ENCODE measurements around the gene TRIM41. TPM values are rescaled to one million over a fixed set of nuclear protein-coding genes. Genes with fewer than 3 reads are reported as not detected.
A peak's percentile ranks its signal among the peaks of the same experiment; 100 is the strongest.
"Not testable (repeated sequence)": the region's sequence is repeated elsewhere in the genome, so short reads cannot be mapped to it uniquely, and the experiment has no call there.

Gene TRIM41
- total RNA-seq, 1 donor from 2014 or later = 15.1 TPM

DNA sequence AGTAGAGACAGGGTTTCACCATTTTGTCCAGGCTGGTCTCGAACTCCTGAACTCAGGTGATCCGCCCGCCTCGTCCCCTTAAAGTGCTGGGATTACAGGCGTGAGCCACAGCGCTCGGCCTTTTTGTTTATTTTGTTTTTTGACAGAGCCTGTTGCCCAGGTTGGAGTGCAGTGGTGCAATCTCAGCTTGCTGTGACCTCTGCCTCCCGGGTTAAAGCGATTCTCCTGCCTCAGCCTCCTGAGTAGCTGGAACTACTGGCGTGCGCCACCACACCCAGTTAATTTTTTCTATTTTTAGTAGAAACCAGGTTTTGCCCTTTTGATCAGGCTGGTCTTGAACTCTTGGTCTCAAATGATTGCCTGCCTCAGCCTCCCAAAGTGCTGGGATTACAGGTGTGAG is 12.9 kb upstream of the TRIM41 start:
- not testable (repeated sequence) for H3K36me3 ChIP-seq (ENCODE audit: control insufficient read depth in 3 of 3, insufficient read depth in 3 of 3, low read length in 3 of 3); H3K4me3 ChIP-seq (ENCODE audit: low read length in 3 of 3); H3K9me3 ChIP-seq (ENCODE audit: control insufficient read depth in 3 of 3, low read length in 3 of 3); H3K9ac ChIP-seq (ENCODE audit: low read depth in 1 of 3, low read length in 3 of 3); H3K27me3 ChIP-seq (ENCODE audit: control insufficient read depth in 3 of 3, insufficient read depth in 3 of 3, low read length in 3 of 3); H3K27ac ChIP-seq (ENCODE audit: low read depth, low read length)
- peaks cover 27 to 50% (median 43%) of the 10 kb centered on the region in 3 donors for H3K4me1 ChIP-seq (ENCODE audit: control insufficient read depth in 3 of 3, insufficient read depth in 3 of 3, low read length in 3 of 3)

GRCh38 chr5:181210698-181211097 is 12.4 kb upstream of the TRIM41 start:
- H3K9ac ChIP-seq (ENCODE audit: low read depth in 1 of 3, low read length in 3 of 3); H3K4me3 ChIP-seq (ENCODE audit: low read length in 3 of 3); H3K27me3 ChIP-seq (ENCODE audit: control insufficient read depth in 3 of 3, insufficient read depth in 3 of 3, low read length in 3 of 3); H3K36me3 ChIP-seq (ENCODE audit: control insufficient read depth in 3 of 3, insufficient read depth in 3 of 3, low read length in 3 of 3); H3K9me3 ChIP-seq (ENCODE audit: control insufficient read depth in 3 of 3, low read length in 3 of 3); H3K27ac ChIP-seq (ENCODE audit: low read depth, low read length): not testable (repeated sequence)
- peaks cover 23 to 47% (median 41%) of the 10 kb centered on the region in 3 donors for H3K4me1 ChIP-seq (ENCODE audit: control insufficient read depth in 3 of 3, insufficient read depth in 3 of 3, low read length in 3 of 3)

- Histone ChIP-seq H3K4me1 (ENCODE audit: control insufficient read depth in 3 of 3, insufficient read depth in 3 of 3, low read length in 3 of 3) (peaks cover 20 to 46% (median 37%) of the 10 kb centered on the region in 3 donors), H3K27me3 (ENCODE audit: control insufficient read depth in 3 of 3, insufficient read depth in 3 of 3, low read length in 3 of 3) (no peaks in the 10 kb centered on the region), H3K36me3 (ENCODE audit: control insufficient read depth in 3 of 3, insufficient read depth in 3 of 3, low read length in 3 of 3) (no peaks in the 10 kb centered on the region), H3K9me3 (ENCODE audit: control insufficient read depth in 3 of 3, low read length in 3 of 3) (no peaks in the 10 kb centered on the region), H3K4me3 (ENCODE audit: low read length in 3 of 3) (no peak overlapping the region), H3K27ac (ENCODE audit: low read depth, low read length) (no peak overlapping the region), H3K9ac (ENCODE audit: low read depth in 1 of 3, low read length in 3 of 3) (no peak overlapping the region)
Measured at GRCh38 chr5:181211208-181211607, 11.9 kb upstream of the TRIM41 start.

- Histone ChIP-seq H3K36me3 (ENCODE audit: control insufficient read depth in 3 of 3, insufficient read depth in 3 of 3, low read length in 3 of 3) (no peaks in the 10 kb centered on the region), H3K9me3 (ENCODE audit: control insufficient read depth in 3 of 3, low read length in 3 of 3) (no peaks in the 10 kb centered on the region), H3K4me1 (ENCODE audit: control insufficient read depth in 3 of 3, insufficient read depth in 3 of 3, low read length in 3 of 3) (peaks cover 21 to 42% (median 35%) of the 10 kb centered on the region in 3 donors), H3K9ac (ENCODE audit: low read depth in 1 of 3, low read length in 3 of 3) (peak overlapping the region in 2 of 3 donors; percentile 19 to 63), H3K27ac (ENCODE audit: low read depth, low read length) (peak overlapping the region; percentile 61), H3K27me3 (ENCODE audit: control insufficient read depth in 3 of 3, insufficient read depth in 3 of 3, low read length in 3 of 3) (no peaks in the 10 kb centered on the region), H3K4me3 (ENCODE audit: low read length in 3 of 3) (peak overlapping the region; percentile 25 to 53 (median 49))
Measured at GRCh38 chr5:181212080-181212479, 11.0 kb upstream of the TRIM41 start.

DNA sequence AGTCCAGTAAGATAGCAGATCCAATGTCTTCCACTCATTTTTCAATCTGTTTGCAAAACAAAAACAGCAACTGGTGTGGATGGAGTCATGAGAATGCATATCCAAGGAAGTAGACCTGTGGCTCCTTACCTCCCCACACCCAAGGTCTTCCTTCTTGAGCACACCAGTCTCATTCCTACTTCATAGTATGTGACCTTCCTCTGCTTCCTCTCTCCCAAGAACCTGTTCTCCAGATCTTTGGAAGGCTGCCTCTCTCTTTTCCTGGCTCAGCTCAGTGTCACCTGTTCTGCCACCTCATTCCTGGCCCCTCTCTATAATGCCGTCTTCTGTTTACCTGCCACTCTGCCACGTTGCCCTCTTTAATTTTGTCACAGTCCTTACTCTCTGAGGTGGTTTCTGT is 10.1 kb upstream of the TRIM41 start:
- Histone ChIP-seq H3K9me3 (ENCODE audit: control insufficient read depth in 3 of 3, low read length in 3 of 3) (no peaks in the 10 kb centered on the region), H3K27me3 (ENCODE audit: control insufficient read depth in 3 of 3, insufficient read depth in 3 of 3, low read length in 3 of 3) (no peaks in the 10 kb centered on the region), H3K9ac (ENCODE audit: low read depth in 1 of 3, low read length in 3 of 3) (peak overlapping the region in 2 of 3 donors; percentile 63 to 76), H3K27ac (ENCODE audit: low read depth, low read length) (peak overlapping the region; percentile 61), H3K4me1 (ENCODE audit: control insufficient read depth in 3 of 3, insufficient read depth in 3 of 3, low read length in 3 of 3) (peaks cover 29 to 45% (median 40%) of the 10 kb centered on the region in 3 donors), H3K36me3 (ENCODE audit: control insufficient read depth in 3 of 3, insufficient read depth in 3 of 3, low read length in 3 of 3) (no peaks in the 10 kb centered on the region), H3K4me3 (ENCODE audit: low read length in 3 of 3) (peak overlapping the region; percentile 22 to 53 (median 49))

DNA sequence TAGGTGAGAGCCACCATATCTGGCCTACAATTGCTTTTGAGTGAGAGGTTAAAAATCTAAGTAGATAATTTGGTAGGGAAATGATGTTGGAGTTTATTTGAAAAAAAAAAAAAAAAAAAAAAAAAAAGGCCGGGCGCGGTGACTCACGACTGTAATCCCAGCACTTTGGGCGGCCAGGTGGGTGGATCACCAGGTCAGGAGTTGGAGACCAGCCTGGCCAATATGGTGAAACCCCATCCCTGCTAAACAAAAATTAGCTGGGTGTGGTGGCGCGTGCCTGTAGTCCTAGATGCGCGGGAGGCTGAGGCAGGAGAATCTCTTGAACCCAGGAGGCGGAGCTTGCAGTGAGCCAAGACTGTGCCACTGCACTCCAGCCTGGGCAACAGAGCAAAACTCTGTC is 8.8 kb upstream of the TRIM41 start:
- H3K36me3 ChIP-seq (ENCODE audit: control insufficient read depth in 3 of 3, insufficient read depth in 3 of 3, low read length in 3 of 3); H3K9ac ChIP-seq (ENCODE audit: low read depth in 1 of 3, low read length in 3 of 3); H3K4me3 ChIP-seq (ENCODE audit: low read length in 3 of 3); H3K27me3 ChIP-seq (ENCODE audit: control insufficient read depth in 3 of 3, insufficient read depth in 3 of 3, low read length in 3 of 3); H3K9me3 ChIP-seq (ENCODE audit: control insufficient read depth in 3 of 3, low read length in 3 of 3): not testable (repeated sequence)
- peak overlapping the region; percentile 61 for H3K27ac ChIP-seq (ENCODE audit: low read depth, low read length)
- peaks cover 29 to 46% (median 40%) of the 10 kb centered on the region in 3 donors for H3K4me1 ChIP-seq (ENCODE audit: control insufficient read depth in 3 of 3, insufficient read depth in 3 of 3, low read length in 3 of 3)

DNA sequence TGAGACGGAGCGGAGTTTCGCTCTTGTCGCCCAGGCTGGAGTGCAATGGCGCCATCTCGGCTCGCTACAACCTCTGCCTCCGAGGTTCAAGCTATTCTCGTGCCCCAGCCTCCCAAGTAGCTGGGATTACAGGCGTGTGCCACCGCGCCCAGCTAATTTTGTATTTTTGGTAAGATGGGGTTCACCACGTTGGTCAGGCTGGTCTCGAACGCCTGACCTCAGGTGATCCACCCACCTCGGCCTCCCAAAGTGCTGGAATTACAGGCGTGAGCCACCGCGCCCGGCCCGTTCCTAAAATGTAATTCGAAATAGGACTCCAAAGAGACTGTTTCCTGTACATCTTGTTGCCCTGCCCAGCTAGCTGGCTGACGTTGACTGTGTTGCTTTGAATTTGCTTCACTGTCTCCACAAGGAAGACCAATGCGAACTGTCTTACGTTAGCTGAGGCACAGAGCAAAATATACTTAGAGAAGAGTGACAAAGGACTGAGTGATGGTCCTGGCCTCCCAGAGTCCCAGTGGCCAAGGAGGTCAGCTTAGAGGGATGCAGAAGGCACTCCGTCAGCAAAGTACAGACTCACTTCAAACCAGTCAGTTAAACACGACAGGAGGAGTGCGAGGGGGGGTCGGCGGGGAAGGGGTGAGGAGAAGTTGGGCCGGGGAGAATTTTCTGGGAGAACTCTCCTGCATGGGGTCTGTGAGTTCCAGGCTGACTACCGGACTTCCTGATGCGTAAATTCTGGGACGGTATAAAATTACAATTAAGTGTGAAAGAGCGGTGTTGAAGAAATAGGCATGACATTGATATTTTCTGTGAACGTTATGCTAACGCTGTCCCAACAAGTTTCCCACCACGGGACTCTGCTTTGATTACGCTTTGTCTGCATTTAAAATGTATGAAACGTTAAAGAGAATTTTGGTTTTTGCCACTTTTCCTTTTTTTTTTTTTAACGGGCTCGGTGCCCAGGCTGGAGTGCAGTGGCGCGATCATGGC is 6.8 kb upstream of the TRIM41 start:
- no peaks in the 10 kb centered on the region for H3K27me3 ChIP-seq (ENCODE audit: control insufficient read depth in 3 of 3, insufficient read depth in 3 of 3, low read length in 3 of 3)
- peak overlapping the region; percentile 47 to 71 (median 70) for H3K4me3 ChIP-seq (ENCODE audit: low read length in 3 of 3)
- H3K9me3 ChIP-seq (ENCODE audit: control insufficient read depth in 3 of 3, low read length in 3 of 3) = no peaks in the 10 kb centered on the region
- H3K27ac ChIP-seq (ENCODE audit: low read depth, low read length) = peak overlapping the region; percentile 25
- H3K36me3 ChIP-seq (ENCODE audit: control insufficient read depth in 3 of 3, insufficient read depth in 3 of 3, low read length in 3 of 3) = no peaks in the 10 kb centered on the region
- H3K9ac ChIP-seq (ENCODE audit: low read depth in 1 of 3, low read length in 3 of 3) = peak overlapping the region; percentile 39 to 81 (median 63)
- H3K4me1 ChIP-seq (ENCODE audit: control insufficient read depth in 3 of 3, insufficient read depth in 3 of 3, low read length in 3 of 3) = peaks cover 29 to 44% (median 35%) of the 10 kb centered on the region in 3 donors

GRCh38 chr5:181217111-181217802 is 5.8 kb upstream of the TRIM41 start:
- Histone ChIP-seq H3K4me3 (ENCODE audit: low read length in 3 of 3) (peak overlapping the region; percentile 59 to 76 (median 70)), H3K9me3 (ENCODE audit: control insufficient read depth in 3 of 3, low read length in 3 of 3) (no peaks in the 10 kb centered on the region), H3K9ac (ENCODE audit: low read depth in 1 of 3, low read length in 3 of 3) (peak overlapping the region; percentile 68 to 77 (median 72))

DNA sequence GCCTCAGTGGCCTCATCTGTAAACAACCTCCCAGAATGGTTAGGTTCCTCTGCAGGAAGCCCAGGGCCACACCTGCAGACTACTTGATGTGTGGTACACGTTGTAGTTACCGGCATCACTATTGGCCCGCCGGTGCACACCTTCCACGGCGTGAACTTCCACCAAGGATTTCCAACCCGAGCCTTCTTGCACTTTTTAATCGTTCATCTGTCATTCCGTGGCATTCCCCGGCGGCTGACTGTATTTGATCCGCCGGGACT is 5.3 kb upstream of the TRIM41 start:
- Histone ChIP-seq H3K9ac (ENCODE audit: low read depth in 1 of 3, low read length in 3 of 3) (peak overlapping the region; percentile 68 to 77 (median 72)), H3K4me1 (ENCODE audit: control insufficient read depth in 3 of 3, insufficient read depth in 3 of 3, low read length in 3 of 3) (peaks cover 29 to 43% (median 32%) of the 10 kb centered on the region in 3 donors)

More at GRCh38 chr5:181217111-181217802, 5.8 kb upstream of the TRIM41 start:
- Histone ChIP-seq H3K4me1 (ENCODE audit: control insufficient read depth in 3 of 3, insufficient read depth in 3 of 3, low read length in 3 of 3) (peaks cover 29 to 45% (median 31%) of the 10 kb centered on the region in 3 donors), H3K27ac (ENCODE audit: low read depth, low read length) (peak overlapping the region; percentile 59), H3K36me3 (ENCODE audit: control insufficient read depth in 3 of 3, insufficient read depth in 3 of 3, low read length in 3 of 3) (no peaks in the 10 kb centered on the region), H3K27me3 (ENCODE audit: control insufficient read depth in 3 of 3, insufficient read depth in 3 of 3, low read length in 3 of 3) (no peaks in the 10 kb centered on the region)

GRCh38 chr5:181218795-181219124 is 4.3 kb upstream of the TRIM41 start:
- Histone ChIP-seq H3K4me1 (ENCODE audit: control insufficient read depth in 3 of 3, insufficient read depth in 3 of 3, low read length in 3 of 3) (peaks cover 20 to 32% (median 27%) of the 10 kb centered on the region in 3 donors), H3K36me3 (ENCODE audit: control insufficient read depth in 3 of 3, insufficient read depth in 3 of 3, low read length in 3 of 3) (no peaks in the 10 kb centered on the region), H3K27ac (ENCODE audit: low read depth, low read length) (peak overlapping the region; percentile 59), H3K9me3 (ENCODE audit: control insufficient read depth in 3 of 3, low read length in 3 of 3) (no peaks in the 10 kb centered on the region), H3K27me3 (ENCODE audit: control insufficient read depth in 3 of 3, insufficient read depth in 3 of 3, low read length in 3 of 3) (no peaks in the 10 kb centered on the region), H3K4me3 (ENCODE audit: low read length in 3 of 3) (peak overlapping the region in 2 of 3 donors; percentile 13 to 70), H3K9ac (ENCODE audit: low read depth in 1 of 3, low read length in 3 of 3) (no peak overlapping the region)

More for the DNA sequence above, 5.3 kb upstream of the TRIM41 start:
- no peaks in the 10 kb centered on the region for H3K36me3 ChIP-seq (ENCODE audit: control insufficient read depth in 3 of 3, insufficient read depth in 3 of 3, low read length in 3 of 3)
- peak overlapping the region; percentile 59 for H3K27ac ChIP-seq (ENCODE audit: low read depth, low read length)
- H3K4me3 ChIP-seq (ENCODE audit: low read length in 3 of 3) = peak overlapping the region; percentile 59 to 76 (median 70)
- no peaks in the 10 kb centered on the region for H3K9me3 ChIP-seq (ENCODE audit: control insufficient read depth in 3 of 3, low read length in 3 of 3)
- H3K27me3 ChIP-seq (ENCODE audit: control insufficient read depth in 3 of 3, insufficient read depth in 3 of 3, low read length in 3 of 3) = no peaks in the 10 kb centered on the region

Data from skeletal muscle tissue (tissue), 4 donors.